Right lobe of liver (tissue), 6 donors: Measurements from ENCODE around the gene TLR9. TPM values are rescaled to one million over a fixed set of nuclear protein-coding genes. Genes with fewer than 3 reads are reported as not detected.
"Not testable (repeated sequence)": the region's sequence is repeated elsewhere in the genome, so short reads cannot be mapped to it uniquely, and the experiment has no call there.

ENCODE experiments used
- ATAC-seq, 4 donors: fragments of 200-7000 bp; cut with Tn5 transposase; one replicate each; pipeline ENCODE4 v1.9.1; 2020; ENCODE audit warnings: mild to moderate bottlenecking in 4 of 4, moderate library complexity in 4 of 4
- DNase-seq, 3 donors: peaks; one replicate each; pipeline ENCODE4 v3.0.0-alpha.2; 2020
- H3K27ac ChIP-seq, 3 donors: fragments of 200-600 bp; one replicate each; pipeline ENCODE4 v1.8.0; 2022
- H3K27me3 ChIP-seq, 2 donors: fragments of 200-600 bp; one replicate each; pipeline ENCODE4 v1.8.0; 2022
- H3K36me3 ChIP-seq, 4 donors: fragments of 200-600 bp; sonication (generic) in 1 of 4; one replicate each; pipeline versions ENCODE4 v1.5.1 to v1.8.0; 2017 to 2022; ENCODE audit warnings: control low read depth in 1 of 4
- H3K4me1 ChIP-seq, 4 donors: fragments of 200-600 bp; sonication (generic) in 1 of 4; one replicate each; pipeline versions ENCODE4 v1.5.1 to v1.8.0; 2017 to 2022; ENCODE audit warnings: control low read depth in 1 of 4
- H3K4me3 ChIP-seq, 3 donors: fragments of 200-600 bp; one replicate each; pipeline ENCODE4 v1.8.0; 2022
- H3K9me3 ChIP-seq, 4 donors: fragments of 200-600 bp; sonication (generic) in 1 of 4; one replicate each; pipeline versions ENCODE4 v1.5.1 to v1.8.0; 2017 to 2022; ENCODE audit warnings: control low read depth in 1 of 4
- POLR2A ChIP-seq: fragments of 450-650 bp; IDR thresholded peaks from one replicate; pipeline ENCODE4 v1.6.1; 2017; ENCODE audit warnings: antibody characterized with exemption, mild to moderate bottlenecking
- WGBS: methylation state at CpG from one replicate; pipeline ENCODE4 v1.1.6; 2018; ENCODE audit warnings: low coverage, low lambda C conversion rate; ENCODE audit not compliant: insufficient coverage; ENCODE audit errors: missing lambda C conversion rate; 5-methylcytosine and 5-hydroxymethylcytosine counted together
- intact Hi-C, 2 donors: fragments of 100-400 bp; cut with DNase I; formaldehyde crosslinking; loops; one replicate each; pipeline versions ENCODE4 v1.11.2 to v1.14.1; 2022
- total RNA-seq, 6 experiments: library from RNA; depleted of rRNA in 2 of 6; stranded (reverse); fragments of >200 nt in 2 of 6; fragmentation: NEBNext Ultra II Directional in 3 of 6; extraction: Animal tissue kit (Norgen Biotek cat#: 25700) in 3 of 6; gene quantifications; one replicate each; pipeline versions ENCODE4 v1.1.0 to v1.2.4, GENCODE V29; 2016 to 2023
- TF ChIP-seq, protein P1 (sequence below), 4 donors: fragments of 200-600 bp in 3 of 4; fragments of 450-650 bp in 1 of 4; IDR thresholded peaks; one replicate each; pipeline versions ENCODE4 v1.5.1 to v1.8.0; 2016 to 2022; ENCODE audit warnings: antibody characterized with exemption in 4 of 4, mild to moderate bottlenecking in 2 of 4
- donor health status: DM: no; HTN: yes; CAD: no.
- donor health status: DM: no; HTN: no; CAD: no.
- donor health status: DM: no; HTN: no; CAD: no.
- donor health status: DM: no; HTN: yes; CAD: no.
- donor health status: DM: no; HTN: yes; CAD: no.

Gene TLR9
- total RNA-seq, 6 experiments from 2014 or later: 0.12 to 0.59 (median 0.24) TPM; not detected in 2

DNA sequence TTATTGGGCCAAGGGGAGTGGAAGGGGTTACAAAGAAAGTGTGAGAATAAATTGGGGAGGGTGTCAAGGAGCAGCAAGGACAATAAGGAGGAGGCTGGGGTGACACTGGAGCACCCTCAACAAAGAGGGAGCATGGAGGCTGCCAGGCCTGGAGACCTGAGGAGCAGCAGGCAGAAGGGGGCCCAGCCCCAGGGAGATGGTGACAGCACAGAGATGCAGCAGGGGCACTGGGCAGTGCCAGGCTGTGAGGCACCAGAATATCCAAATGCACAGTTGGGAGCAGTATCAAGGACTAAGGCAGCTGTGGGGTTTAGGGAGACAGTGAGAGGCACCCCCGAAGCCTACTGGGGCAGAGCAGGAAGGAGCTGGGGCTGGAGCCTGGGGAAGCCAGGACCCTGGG is 46.9 kb downstream of the TLR9 start:
- no peaks in the 10 kb centered on the region for H3K9me3 ChIP-seq
- H3K36me3 ChIP-seq: no peaks in the 10 kb centered on the region
- ATAC-seq (peak in 1 of 4 donors; percentile 2), DNase-seq (peak in 1 of 3 donors; percentile 59)
- H3K27ac ChIP-seq: peak overlapping the region; percentile 64 to 100 (median 94)
- WGBS: no CpG with 5 or more reads among the region's 1 CpG
- intact Hi-C loops: no loop called here
- TF ChIP-seq, protein P1, sequence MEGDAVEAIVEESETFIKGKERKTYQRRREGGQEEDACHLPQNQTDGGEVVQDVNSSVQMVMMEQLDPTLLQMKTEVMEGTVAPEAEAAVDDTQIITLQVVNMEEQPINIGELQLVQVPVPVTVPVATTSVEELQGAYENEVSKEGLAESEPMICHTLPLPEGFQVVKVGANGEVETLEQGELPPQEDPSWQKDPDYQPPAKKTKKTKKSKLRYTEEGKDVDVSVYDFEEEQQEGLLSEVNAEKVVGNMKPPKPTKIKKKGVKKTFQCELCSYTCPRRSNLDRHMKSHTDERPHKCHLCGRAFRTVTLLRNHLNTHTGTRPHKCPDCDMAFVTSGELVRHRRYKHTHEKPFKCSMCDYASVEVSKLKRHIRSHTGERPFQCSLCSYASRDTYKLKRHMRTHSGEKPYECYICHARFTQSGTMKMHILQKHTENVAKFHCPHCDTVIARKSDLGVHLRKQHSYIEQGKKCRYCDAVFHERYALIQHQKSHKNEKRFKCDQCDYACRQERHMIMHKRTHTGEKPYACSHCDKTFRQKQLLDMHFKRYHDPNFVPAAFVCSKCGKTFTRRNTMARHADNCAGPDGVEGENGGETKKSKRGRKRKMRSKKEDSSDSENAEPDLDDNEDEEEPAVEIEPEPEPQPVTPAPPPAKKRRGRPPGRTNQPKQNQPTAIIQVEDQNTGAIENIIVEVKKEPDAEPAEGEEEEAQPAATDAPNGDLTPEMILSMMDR (IDR thresholded peaks at IDR 0.05): no peak
- no peak for TF ChIP-seq POLR2A
- peak overlapping the region in 1 of 3 donors; percentile 38 for H3K4me3 ChIP-seq
- H3K27me3 ChIP-seq: no peaks in the 10 kb centered on the region
- peaks cover 0 to 66% (median 31%) of the 10 kb centered on the region in 4 donors for H3K4me1 ChIP-seq

DNA sequence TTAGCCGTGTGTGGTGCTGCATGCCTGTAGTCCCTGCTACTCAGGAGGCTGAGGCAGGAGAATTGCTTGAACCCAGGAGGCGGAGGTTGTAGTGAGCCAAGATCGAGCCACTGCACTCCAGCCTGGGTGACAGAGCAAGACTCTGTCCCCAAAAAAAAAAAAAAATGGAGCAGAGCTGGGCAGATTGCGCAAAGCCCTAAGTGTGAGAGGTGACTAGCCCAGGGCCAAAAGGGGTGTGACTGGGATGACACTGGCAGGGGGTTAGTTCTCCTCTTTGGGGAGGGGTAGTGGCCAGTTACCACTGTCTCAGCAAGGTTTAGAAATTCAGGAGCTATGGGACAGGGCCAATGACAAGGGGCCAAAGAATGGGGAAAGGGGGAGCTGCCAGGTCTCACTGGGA is 47.3 kb downstream of the TLR9 start:
- H3K9me3 ChIP-seq, intact Hi-C loops, H3K36me3 ChIP-seq, H3K27me3 ChIP-seq: not testable (repeated sequence)
- DNase-seq (peak in 2 of 3 donors; percentile 78 to 85), ATAC-seq (peak; percentile 27 to 43 (median 36))
- Histone ChIP-seq H3K27ac (peak overlapping the region; percentile 64 to 100 (median 94)), H3K4me3 (peak overlapping the region in 1 of 3 donors; percentile 38), H3K4me1 (peaks cover 0 to 62% (median 29%) of the 10 kb centered on the region in 4 donors)
- 58% methylated on average over 4 of the region's 4 CpGs for WGBS

- ATAC-seq: peak; percentile 23 to 39 (median 32)
- intact Hi-C loops: no loop called here
- Histone ChIP-seq H3K4me1 (peaks cover 0 to 57% (median 27%) of the 10 kb centered on the region in 4 donors), H3K27me3 (no peaks in the 10 kb centered on the region), H3K9me3 (no peaks in the 10 kb centered on the region), H3K27ac (peak overlapping the region; percentile 64 to 100 (median 94)), H3K4me3 (peak overlapping the region in 1 of 3 donors; percentile 13), H3K36me3 (no peaks in the 10 kb centered on the region)
- DNase-seq: peak in 2 of 3 donors; percentile 35 to 70
- WGBS: 47% methylated on average over 3 of the region's 5 CpGs
- TF ChIP-seq, protein P1 (IDR thresholded peaks at IDR 0.05): no peak
- TF ChIP-seq POLR2A: no peak
These were observed 47.8 kb downstream of the TLR9 start for GRCh38 chr3:52177701-52178042.

- 29% methylated on average over 8 of the region's 15 CpGs for WGBS
- DNase-seq: peak; percentile 88 to 97 (median 96)
- Histone ChIP-seq H3K4me1 (peaks cover 0 to 52% (median 22%) of the 10 kb centered on the region in 4 donors), H3K27me3 (no peaks in the 10 kb centered on the region), H3K4me3 (peak overlapping the region in 1 of 3 donors; percentile 13), H3K27ac (peak overlapping the region; percentile 79 to 100 (median 94)), H3K36me3 (no peaks in the 10 kb centered on the region), H3K9me3 (no peaks in the 10 kb centered on the region)
- intact Hi-C loops: no loop called here
- ATAC-seq: peak; percentile 59 to 84 (median 77)
- TF ChIP-seq POLR2A: peak; percentile 42
- TF ChIP-seq, protein P1 (IDR thresholded peaks at IDR 0.05): peak in 2 of 4 donors; percentile 17 to 20
These were observed 48.3 kb downstream of the TLR9 start for GRCh38 chr3:52176951-52177700.

DNA sequence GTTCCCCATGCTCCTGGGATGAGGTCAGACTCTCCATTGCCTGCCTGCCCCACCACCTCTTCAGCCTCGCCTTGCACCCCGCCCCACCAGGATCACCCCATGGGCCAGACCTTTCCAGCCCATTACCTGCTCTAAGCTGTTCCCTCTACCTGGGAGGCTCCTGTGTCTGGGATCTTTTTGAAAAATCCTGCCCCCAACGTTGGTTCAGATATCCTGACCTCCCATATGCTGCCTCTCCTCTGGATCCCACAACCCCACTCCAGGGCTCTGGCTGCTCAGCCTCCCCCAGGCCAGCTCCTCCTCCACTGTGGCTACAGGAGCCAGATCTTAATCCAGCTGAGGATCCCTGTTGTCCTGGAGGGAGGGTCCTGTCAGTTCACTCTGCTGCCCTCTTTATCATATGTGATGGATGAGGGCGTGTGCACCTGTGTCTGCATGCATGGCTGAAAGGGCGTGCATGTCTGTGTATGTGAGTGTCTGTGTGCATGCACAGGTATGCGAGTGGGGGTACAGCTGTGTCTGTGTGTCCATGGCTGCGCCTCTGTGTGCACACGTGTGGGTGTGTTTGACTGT is 49.2 kb downstream of the TLR9 start:
- Histone ChIP-seq H3K36me3 (no peaks in the 10 kb centered on the region), H3K9me3 (no peaks in the 10 kb centered on the region), H3K4me3 (no peak overlapping the region), H3K4me1 (peaks cover 0 to 45% (median 18%) of the 10 kb centered on the region in 4 donors), H3K27ac (peak overlapping the region; percentile 79 to 100 (median 94)), H3K27me3 (no peaks in the 10 kb centered on the region)
- DNase-seq: peak in 2 of 3 donors; percentile 10 to 40
- 80% methylated on average over 2 of the region's 8 CpGs for WGBS
- intact Hi-C loops: no loop called here
- no peak for ATAC-seq
- no peak for TF ChIP-seq POLR2A
- TF ChIP-seq, protein P1 (IDR thresholded peaks at IDR 0.05): no peak
